ENCODE measurements around the gene HRAS.

GRCh38 chr11:555780-556661 lies 20.6 kb upstream of the HRAS start:
- TF ChIP-seq CTCF (IDR thresholded peaks at IDR 0.05) (no peak), EZH2 (IDR thresholded peaks at IDR 0.05) (peak; percentile 98), EZH2phosphoT487 (IDR thresholded peaks at IDR 0.05) (peak; percentile 86)

Data from neural progenitor cell (in vitro differentiated cells).